GM21576 (cell line): ENCODE measurements around the gene SERINC5.
"Not testable (repeated sequence)": the region's sequence is repeated elsewhere in the genome, so short reads cannot be mapped to it uniquely, and the experiment has no call there.

Source experiments
- ATAC-seq: cut with Tn5 transposase; IDR thresholded peaks from one replicate; pipeline ENCODE4 v1.9.1; 2021; ENCODE audit warnings: mild to moderate bottlenecking, moderate library complexity; ENCODE audit not compliant: unreplicated experiment

SERINC5 gene

GRCh38 chr5:80255811-80256712 is at the start of gene SERINC5:
TSS of gene SERINC5 (minus strand) at chr5:80256048. CDS start at chr5:80255922, 126 bp downstream.
- ATAC-seq = peak; percentile 81

- no peak for ATAC-seq
Observed at GRCh38 chr5:80302636-80303035, 46.8 kb upstream of the SERINC5 start.

GRCh38 chr5:80301342-80301741 is 45.5 kb upstream of the SERINC5 start:
- not testable (repeated sequence) for ATAC-seq

- ATAC-seq = not testable (repeated sequence)
Observed at GRCh38 chr5:80300796-80301195, 44.9 kb upstream of the SERINC5 start.

DNA sequence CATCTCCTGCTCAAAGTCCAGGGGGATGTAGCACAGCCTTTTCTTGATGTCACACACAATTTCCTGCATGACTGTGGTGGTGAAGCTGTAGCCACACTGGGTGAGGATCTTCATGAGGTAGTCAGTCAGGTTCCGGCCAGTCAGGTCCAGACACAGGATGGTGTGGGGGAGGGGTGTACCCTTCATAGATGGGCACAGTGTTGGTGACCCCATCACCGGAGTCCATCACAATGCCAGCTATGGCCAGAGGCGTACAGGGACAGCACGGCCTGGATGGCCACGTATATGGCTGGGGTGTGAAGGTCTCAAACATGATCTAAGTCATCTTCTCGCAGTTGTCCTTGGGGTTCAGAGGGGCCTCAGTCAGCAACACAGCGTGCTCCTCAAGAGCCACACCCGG is 44.3 kb upstream of the SERINC5 start:
- no peak for ATAC-seq

DNA sequence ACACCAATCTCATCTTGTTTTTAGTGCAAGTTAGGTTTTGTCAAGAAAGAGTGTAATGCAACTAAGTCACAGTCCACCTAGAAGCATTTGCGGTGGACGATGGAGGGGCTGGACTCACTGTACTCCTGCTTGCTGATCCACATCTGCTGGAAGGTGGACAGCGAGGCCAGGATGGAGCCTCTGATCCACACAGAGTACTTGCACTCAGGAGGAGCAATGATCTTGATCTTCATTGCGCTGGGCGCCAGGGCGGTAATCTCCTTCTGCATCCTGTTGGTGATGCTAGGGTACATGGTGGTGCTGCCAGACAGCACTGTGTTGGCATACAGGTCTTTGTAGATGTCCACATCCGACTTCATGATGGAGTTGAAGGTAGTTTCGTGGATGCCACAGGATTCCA is 43.8 kb upstream of the SERINC5 start:
- no peak for ATAC-seq

- no peak for ATAC-seq
Observed at GRCh38 chr5:80296121-80296520, 40.3 kb upstream of the SERINC5 start.

DNA sequence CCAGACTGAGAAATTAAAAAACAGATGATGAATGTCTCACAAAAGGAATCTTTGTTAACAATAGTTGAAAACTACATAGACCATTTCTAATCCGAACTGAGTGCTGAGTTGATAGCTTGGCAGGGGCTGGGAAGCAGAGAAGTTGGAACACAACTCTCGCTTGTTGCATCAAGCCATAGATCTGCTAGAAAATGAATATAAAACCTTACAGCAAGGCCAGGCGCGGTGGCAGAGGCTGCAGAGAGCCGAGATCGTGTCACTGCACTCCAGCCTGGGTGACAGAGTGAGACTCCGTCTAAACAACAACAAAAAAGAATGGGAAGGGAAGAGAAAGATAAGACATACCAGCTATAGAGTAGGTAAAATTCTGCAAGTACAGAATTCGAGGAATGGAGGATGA is 35.9 kb upstream of the SERINC5 start:
- ATAC-seq = no peak

- ATAC-seq = no peak
Observed at GRCh38 chr5:80289320-80289719, 33.5 kb upstream of the SERINC5 start.

DNA sequence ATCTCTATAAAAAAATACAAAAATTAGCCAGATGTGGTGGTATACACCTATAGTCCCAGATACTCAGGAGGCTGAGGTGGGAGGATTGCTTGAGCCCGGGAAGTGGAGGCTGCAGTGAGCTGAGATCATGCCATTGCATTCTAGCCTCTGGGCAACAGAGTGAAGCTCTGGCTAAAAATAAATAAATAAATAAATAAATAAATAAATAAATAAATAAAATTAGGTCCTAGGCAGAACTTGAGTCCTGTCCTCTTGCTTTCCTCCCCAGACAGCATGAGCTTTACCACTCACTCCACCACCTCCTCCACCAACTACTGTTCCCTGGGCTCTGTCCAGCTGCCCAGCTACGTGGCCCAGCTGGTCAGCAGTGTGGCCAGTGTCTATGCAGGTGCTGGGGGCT is 32.3 kb upstream of the SERINC5 start:
- ATAC-seq = no peak

DNA sequence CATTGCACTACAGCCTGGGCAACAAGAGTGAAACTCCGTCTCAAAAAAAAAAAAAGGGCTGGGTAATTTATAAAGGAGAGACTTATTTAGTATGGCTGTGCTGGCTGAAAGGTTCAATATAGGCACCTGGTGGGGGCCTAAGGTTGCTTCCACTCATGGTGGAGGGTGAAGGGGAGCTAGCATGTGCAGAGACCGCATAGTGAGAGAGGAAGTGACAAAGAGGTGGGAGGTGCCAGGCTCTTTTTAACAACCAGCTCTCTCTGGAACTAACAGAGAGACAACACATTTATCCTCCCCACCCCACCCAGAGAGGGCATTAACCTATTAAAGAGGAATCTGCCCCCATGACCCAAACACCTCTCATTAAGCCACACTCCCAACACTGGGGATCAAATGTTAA is 28.9 kb upstream of the SERINC5 start:
- no peak for ATAC-seq

- no peak for ATAC-seq
Observed at GRCh38 chr5:80283360-80283759, 27.5 kb upstream of the SERINC5 start.

- ATAC-seq = no peak
Observed at GRCh38 chr5:80282054-80282453, 26.2 kb upstream of the SERINC5 start.

DNA sequence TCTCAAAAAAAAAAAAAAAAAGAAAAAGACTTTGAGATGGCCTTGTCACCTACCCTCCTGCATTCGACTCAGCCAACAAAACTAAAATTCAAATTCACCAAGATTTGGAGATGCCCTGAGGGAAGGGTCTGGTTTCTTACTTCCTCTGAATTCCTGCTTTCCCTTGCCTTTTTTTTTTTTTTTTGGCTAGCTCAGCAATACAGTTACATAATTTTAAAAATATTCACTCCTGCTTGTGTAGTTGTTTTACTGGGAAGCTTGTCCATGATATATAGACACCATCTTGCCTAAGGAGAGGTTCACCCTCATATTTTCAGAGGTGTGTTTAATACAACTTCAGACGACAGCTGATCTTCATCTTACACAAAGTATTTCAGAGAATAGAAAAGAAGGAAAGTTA is 21.3 kb upstream of the SERINC5 start:
- no peak for ATAC-seq

DNA sequence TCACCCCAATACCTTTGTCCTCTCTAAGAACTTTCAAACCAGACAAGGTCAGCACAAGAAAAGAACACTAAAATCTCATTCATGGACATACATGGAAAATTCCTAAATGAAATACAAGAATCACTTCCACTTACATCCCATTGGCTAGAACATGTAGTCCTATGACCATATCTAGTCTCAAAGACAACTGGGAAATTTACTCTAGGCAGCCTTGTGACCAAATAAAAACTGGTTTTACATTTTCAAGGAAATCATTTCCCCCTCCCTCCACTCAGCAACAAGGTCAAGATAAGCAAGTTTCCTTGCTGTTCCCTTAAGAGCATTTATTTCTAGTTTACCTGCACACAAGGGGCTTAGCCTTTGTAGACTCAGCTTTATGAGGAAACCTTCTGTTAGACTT is 20.3 kb upstream of the SERINC5 start:
- ATAC-seq = no peak

DNA sequence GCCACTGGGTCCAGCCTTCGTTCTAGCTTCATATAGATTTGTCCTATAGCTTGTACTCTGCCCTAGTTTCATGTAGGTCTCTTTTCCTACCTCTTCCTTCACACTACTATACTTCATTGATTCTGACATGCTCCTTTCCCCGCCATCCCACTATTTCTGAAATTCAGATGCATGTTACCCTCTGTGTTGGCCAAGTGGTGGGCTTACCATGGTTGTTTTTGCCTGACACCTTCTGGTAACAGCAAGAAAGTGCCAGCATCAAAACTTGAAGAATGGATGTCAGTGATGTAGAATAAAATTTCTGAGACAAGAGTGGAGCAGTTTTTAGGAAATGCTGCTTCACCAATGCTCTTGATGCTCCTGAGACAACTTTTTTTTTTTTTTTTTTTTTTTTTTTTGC is 19.5 kb upstream of the SERINC5 start:
- ATAC-seq = no peak

DNA sequence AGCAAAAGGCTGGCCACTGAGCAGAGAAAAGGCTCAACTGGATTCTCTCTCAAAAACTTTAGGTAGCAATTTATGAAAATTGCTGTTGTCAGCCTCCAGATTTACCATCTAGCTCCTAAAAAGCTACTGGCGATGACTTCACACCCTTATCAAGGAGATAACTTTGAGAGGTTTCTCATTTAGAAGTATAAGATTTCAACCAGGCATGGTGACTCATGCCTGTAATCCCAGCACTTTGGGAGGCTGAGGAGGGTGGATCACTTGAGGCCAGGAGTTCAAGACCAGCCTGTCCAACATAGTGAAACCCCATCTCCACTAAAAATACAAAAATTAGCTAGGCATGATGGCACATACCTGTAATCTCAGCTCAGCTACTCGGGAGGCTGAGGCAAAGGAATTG is 14.7 kb upstream of the SERINC5 start:
- not testable (repeated sequence) for ATAC-seq

DNA sequence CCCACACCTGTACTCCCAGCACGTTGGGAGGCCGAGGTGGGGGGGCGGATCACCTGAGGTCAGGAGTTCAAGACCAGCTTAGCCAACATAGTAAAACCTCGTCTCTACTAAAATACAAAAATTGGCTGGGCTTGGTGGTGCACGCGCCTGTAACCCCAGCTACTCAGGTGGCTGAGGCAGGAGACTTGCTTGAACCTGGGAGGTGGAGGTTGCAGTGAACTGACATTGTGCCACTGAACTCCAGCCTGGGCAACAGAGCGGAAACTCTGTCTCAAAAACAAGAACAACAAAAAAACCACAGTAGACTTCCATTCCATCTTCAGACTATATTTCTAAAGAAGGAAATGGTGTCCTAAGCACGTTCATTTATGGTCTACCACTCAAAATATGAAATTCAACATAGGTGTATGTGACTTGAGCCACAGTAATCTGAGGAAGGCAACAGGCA is 14.2 kb upstream of the SERINC5 start:
- ATAC-seq = no peak

GRCh38 chr5:80268916-80269315 is 13.1 kb upstream of the SERINC5 start:
- ATAC-seq = no peak

DNA sequence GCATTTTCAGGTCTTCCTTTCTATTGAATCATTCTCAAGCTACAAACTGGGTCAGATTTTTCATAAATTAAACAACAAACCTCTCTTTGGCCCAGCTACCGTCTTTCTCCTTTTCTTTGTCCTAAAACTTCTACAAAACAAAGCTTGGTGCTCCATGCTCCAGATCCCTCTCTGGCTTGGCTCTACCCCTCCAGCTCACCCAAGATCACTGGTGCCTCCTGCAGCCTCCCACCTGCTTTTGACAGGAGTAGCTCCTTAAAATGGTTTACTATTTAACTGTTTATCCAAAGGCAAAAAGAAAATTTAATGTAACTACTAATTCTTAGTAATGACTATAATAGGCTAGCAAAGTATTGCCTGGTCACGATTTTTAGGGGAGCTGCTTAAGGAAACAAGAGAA is 10.7 kb upstream of the SERINC5 start:
- ATAC-seq = no peak

- no peak for ATAC-seq
Observed at GRCh38 chr5:80260461-80260860, 4.6 kb upstream of the SERINC5 start.

- ATAC-seq = no peak
Observed at GRCh38 chr5:80259511-80260203, 3.8 kb upstream of the SERINC5 start.
